A549 (cell line): ENCODE measurements around the gene CISD3. TPM values are rescaled to one million over a fixed set of nuclear protein-coding genes. Genes with fewer than 3 reads are reported as not detected.

ENCODE experiments used
- CEBPB ChIP-seq, 2 experiments: fragments of >200 bp in 1 of 2; sonication (Bioruptor Twin) in 1 of 2; formaldehyde crosslinking in 1 of 2; IDR thresholded peaks; 2 replicates each; pipeline ENCODE4 v1.6.1; 2012 to 2016
- CHD2 ChIP-seq: fragments of 150-350 bp; IDR thresholded peaks from 2 replicates; pipeline ENCODE4 v1.6.1; 2014; ENCODE audit warnings: low read length; ENCODE audit not compliant: partially characterized antibody
- EHF ChIP-seq: fragments of 250-450 bp; sonication (Bioruptor Pico); IDR thresholded peaks from 2 replicates; pipeline ENCODE4 v1.5.0; 2020; ENCODE audit warnings: mild to moderate bottlenecking
- EHMT2 ChIP-seq: fragments of 200-600 bp; sonication (generic); IDR thresholded peaks from 2 replicates; pipeline ENCODE4 v1.6.1; 2016; ENCODE audit warnings: antibody characterized with exemption, low read depth, mild to moderate bottlenecking, moderate library complexity
- EP300 ChIP-seq, 2 experiments: fragments of >200 bp; sonication (Bioruptor Twin); formaldehyde crosslinking; IDR thresholded peaks; 2 replicates in 1 of 2; 3 replicates in 1 of 2; pipeline ENCODE4 v1.6.1; 2016 to 2017
- FOSB ChIP-seq: fragments of 250-450 bp; sonication (Bioruptor Pico); IDR thresholded peaks from 2 replicates; pipeline ENCODE4 v1.5.0; 2020; ENCODE audit warnings: mild to moderate bottlenecking, moderate library complexity
- FOSL2 ChIP-seq, 2 experiments: fragments of 450-650 bp in 1 of 2; fragments of >200 bp in 1 of 2; sonication (Bioruptor Twin) in 1 of 2; formaldehyde crosslinking; IDR thresholded peaks; 2 replicates each; pipeline versions ENCODE4 v1.5.0 to v1.6.1; 2016 to 2020; ENCODE audit warnings: mild to moderate bottlenecking in 1 of 2, moderate library complexity in 1 of 2
- GATA3 ChIP-seq: IDR thresholded peaks from 2 replicates; pipeline ENCODE4 v1.6.1; 2012; ENCODE audit warnings: borderline replicate concordance
- HDAC2 ChIP-seq: fragments of 200-600 bp; sonication (generic); IDR thresholded peaks from 2 replicates; pipeline ENCODE4 v1.6.1; 2016
- HOXA7 ChIP-seq: fragments of 250-450 bp; sonication (Bioruptor Pico); IDR thresholded peaks from 2 replicates; pipeline ENCODE4 v1.5.0; 2020; ENCODE audit warnings: mild to moderate bottlenecking, moderate library complexity
- HOXB13 ChIP-seq: fragments of 250-450 bp; sonication (Bioruptor Pico); IDR thresholded peaks from 2 replicates; pipeline ENCODE4 v1.5.0; 2020; ENCODE audit warnings: low read depth, mild to moderate bottlenecking, moderate library complexity
- HOXB5 ChIP-seq: fragments of 250-450 bp; sonication (Bioruptor Pico); IDR thresholded peaks from 2 replicates; pipeline ENCODE4 v1.5.0; 2020; ENCODE audit warnings: mild to moderate bottlenecking, moderate library complexity
- JUN ChIP-seq, 2 experiments: fragments of >200 bp; sonication (Bioruptor Twin); formaldehyde crosslinking; IDR thresholded peaks; 2 replicates in 1 of 2; 3 replicates in 1 of 2; pipeline ENCODE4 v1.6.1; 2016 to 2017
- KDM1A ChIP-seq: fragments of 200-600 bp; sonication (generic); IDR thresholded peaks from 2 replicates; pipeline ENCODE4 v1.6.1; 2016; ENCODE audit warnings: low read depth, mild to moderate bottlenecking
- KDM5A ChIP-seq: fragments of 200-600 bp; sonication (generic); IDR thresholded peaks from 2 replicates; pipeline ENCODE4 v1.6.1; 2016; ENCODE audit warnings: antibody characterized with exemption, mild to moderate bottlenecking
- MAFK ChIP-seq: fragments of 450-650 bp; IDR thresholded peaks from 2 replicates; pipeline ENCODE4 v1.6.1; 2014; ENCODE audit not compliant: partially characterized antibody
- MAZ ChIP-seq: fragments of 150-350 bp; IDR thresholded peaks from 2 replicates; pipeline ENCODE4 v1.6.1; 2014; ENCODE audit warnings: antibody characterized with exemption, low read depth, low read length, borderline replicate concordance
- MYC ChIP-seq: IDR thresholded peaks from 2 replicates; pipeline ENCODE4 v1.6.1; 2012; ENCODE audit warnings: mild to moderate bottlenecking, inconsistent platforms, low read length, improper control_type of control experiment, borderline replicate concordance
- NFE2L2 ChIP-seq: fragments of 150-350 bp; conservative IDR thresholded peaks from 2 replicates; pipeline ENCODE4 v1.6.1; 2014; ENCODE audit warnings: low read length
- NR3C1 ChIP-seq: fragments of >200 bp; sonication (Bioruptor Twin); formaldehyde crosslinking; IDR thresholded peaks from 3 replicates; pipeline ENCODE4 v1.6.1; 2017
- PHF8 ChIP-seq: fragments of 200-600 bp; sonication (generic); IDR thresholded peaks from 2 replicates; pipeline ENCODE4 v1.6.1; 2016; ENCODE audit warnings: low read depth, mild to moderate bottlenecking, antibody characterized with exemption, moderate library complexity, borderline replicate concordance
- POLR2A ChIP-seq: IDR thresholded peaks from 2 replicates; pipeline ENCODE4 v1.6.1; 2012; ENCODE audit warnings: mild to moderate bottlenecking, low read length
- POLR2AphosphoS2 ChIP-seq: conservative IDR thresholded peaks from 2 replicates; pipeline ENCODE4 v1.6.1; 2012; ENCODE audit warnings: low read length, improper control_type of control experiment, inconsistent platforms
- RAD21 ChIP-seq, 2 experiments: fragments of >200 bp in 1 of 2; sonication (Bioruptor Twin) in 1 of 2; formaldehyde crosslinking in 1 of 2; IDR thresholded peaks in 1 of 2; conservative IDR thresholded peaks in 1 of 2; 2 replicates in 1 of 2; 3 replicates in 1 of 2; pipeline ENCODE4 v1.6.1; 2012 to 2018; ENCODE audit warnings: inconsistent platforms in 1 of 2
- RARB ChIP-seq: fragments of 250-450 bp; sonication (Bioruptor Pico); IDR thresholded peaks from 2 replicates; pipeline ENCODE4 v1.8.0; 2021; ENCODE audit warnings: mild to moderate bottlenecking, moderate library complexity
- RCOR1 ChIP-seq: fragments of 150-350 bp; IDR thresholded peaks from 2 replicates; pipeline ENCODE4 v1.6.1; 2014; ENCODE audit warnings: antibody characterized with exemption, low read length, low read depth
- RFX5 ChIP-seq: fragments of 450-650 bp; IDR thresholded peaks from 2 replicates; pipeline ENCODE4 v1.7.1; 2014; ENCODE audit warnings: antibody characterized with exemption, mild to moderate bottlenecking, moderate library complexity
- SREBF2 ChIP-seq: fragments of 450-650 bp; IDR thresholded peaks from 2 replicates; pipeline ENCODE4 v1.6.1; 2014; ENCODE audit warnings: mild to moderate bottlenecking, moderate library complexity
- TFCP2L1 ChIP-seq: fragments of 250-450 bp; sonication (Bioruptor Pico); IDR thresholded peaks from 2 replicates; pipeline ENCODE4 v1.5.0; 2021; ENCODE audit warnings: mild to moderate bottlenecking
- ZFP36 ChIP-seq: fragments of 450-650 bp; IDR thresholded peaks from 2 replicates; pipeline ENCODE4 v1.6.1; 2014; ENCODE audit warnings: borderline replicate concordance; ENCODE audit not compliant: partially characterized antibody
- ZNF302 ChIP-seq: fragments of 250-450 bp; sonication (Bioruptor Pico); IDR thresholded peaks from 2 replicates; pipeline ENCODE4 v1.9.0; 2021; ENCODE audit warnings: inconsistent platforms, mild to moderate bottlenecking, moderate library complexity
- polyA plus RNA-seq, 4 experiments: library from polyadenylated mRNA; depleted of rRNA in 3 of 4; stranded (reverse); fragments of >200 nt; fragmentation: RNase III in 1 of 4; extraction: RNeasy Plus Mini Kit Qiagen cat#74134 plus additional on column Dnase treatment in 1 of 4; gene quantifications; 2 replicates in 3 of 4; 3 replicates in 1 of 4; pipeline ENCODE4 v1.2.3, GENCODE V29; 2011 to 2017
- TF ChIP-seq, protein P1 (sequence below): IDR thresholded peaks from 2 replicates; pipeline ENCODE4 v1.6.1; 2012
- TF ChIP-seq, protein P2 (sequence below): IDR thresholded peaks from 2 replicates; pipeline ENCODE4 v1.6.1; 2012; ENCODE audit warnings: low read depth, borderline replicate concordance
- TF ChIP-seq, protein P3 (sequence below): fragments of 250-450 bp; sonication (Bioruptor Pico); IDR thresholded peaks from 2 replicates; pipeline ENCODE4 v1.5.0; 2021; ENCODE audit warnings: mild to moderate bottlenecking, moderate library complexity, borderline replicate concordance
- TF ChIP-seq, protein P4 (sequence below): IDR thresholded peaks from 2 replicates; pipeline ENCODE4 v1.6.1; 2012
- TF ChIP-seq, protein P5 (sequence below): fragments of 150-350 bp; IDR thresholded peaks from 2 replicates; pipeline ENCODE4 v1.6.1; 2014; ENCODE audit warnings: low read depth, mild to moderate bottlenecking, low read length

The CISD3 gene
- polyA plus RNA-seq, 2 of the 4 experiments (the other 2 are of a cell fraction), result 24.5 to 33.0 TPM

DNA sequence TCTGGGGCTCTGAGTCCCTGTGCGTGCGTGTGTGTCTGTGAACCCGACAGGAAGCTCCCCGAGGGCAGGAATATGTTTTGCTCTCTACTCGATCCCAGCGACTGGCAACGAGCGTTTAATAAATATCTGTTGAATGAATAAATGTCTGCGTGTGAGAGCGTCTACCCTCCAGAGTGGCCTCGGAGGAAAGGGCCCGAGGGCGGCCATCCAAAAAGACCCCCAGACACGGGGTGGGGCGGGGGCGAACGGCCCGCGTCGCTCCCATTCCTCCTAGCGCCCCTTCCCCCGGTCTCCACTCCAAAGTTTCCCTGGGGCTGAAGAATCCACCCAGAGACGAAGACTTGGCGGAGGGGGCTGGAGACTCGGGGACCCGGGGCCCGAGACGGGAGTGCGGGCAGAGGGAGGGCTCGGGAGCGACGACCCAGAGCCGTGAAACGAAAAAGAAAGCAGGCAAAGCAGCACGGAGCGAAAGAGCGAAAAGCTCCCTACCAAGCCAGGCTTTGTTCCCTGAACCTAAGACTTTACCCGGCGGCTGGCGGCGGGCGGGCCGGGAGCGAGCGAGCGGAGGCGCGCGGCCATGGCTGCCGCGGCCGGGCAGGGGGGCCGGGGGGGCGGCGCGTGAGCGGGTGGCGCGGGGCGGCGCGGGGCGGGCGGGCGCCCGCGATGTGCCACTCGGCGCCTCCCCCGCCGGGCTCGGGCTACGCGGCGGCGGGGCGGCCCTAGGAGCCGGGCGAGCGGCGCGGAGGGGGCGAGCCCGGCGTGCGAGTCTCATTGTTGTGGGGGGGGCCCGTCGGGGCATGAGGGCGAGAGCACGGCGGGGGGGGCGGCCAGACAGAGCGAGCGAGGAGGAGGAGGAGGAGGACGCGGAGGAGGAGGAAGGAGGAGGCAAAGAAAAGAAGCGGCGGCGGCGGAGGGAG is 25.3 kb upstream of the CISD3 start, which contains the start of gene MLLT6 (continued):
- TF ChIP-seq MAZ (0 out of 2 replicates have a peak, but pooled peaks have one; percentile 21), HDAC2 (no peak), ZFP36 (no peak), CEBPB (IDR thresholded peaks at IDR 0.05) (no peak), POLR2A (peak; percentile 40), KDM5A (no peak), JUN (IDR thresholded peaks at IDR 0.05) (peak in 1 of 2 experiments; percentile 53; a peak in 2 of 5 replicates), EP300 (IDR thresholded peaks at IDR 0.05) (no peak), HOXB5 (CRISPR knock-in tag) (no peak), POLR2AphosphoS2 (no peak), HOXB13 (no peak), GATA3 (0 out of 2 replicates have a peak, but pooled peaks have one; percentile 6), NFE2L2 (no peak), RARB (no peak), MYC (no peak; the same call in 1 of the 2 replicates), NR3C1 (no peak), MAFK (no peak), EHF (CRISPR knock-in tag) (no peak), RAD21 (conservative IDR thresholded peaks at IDR 0.05 in 1 of 2, IDR thresholded peaks at IDR 0.05 in 1 of 2) (no peak), RCOR1 (no peak), SREBF2 (no peak), EHMT2 (no peak), TFCP2L1 (CRISPR knock-in tag) (0 out of 2 replicates have a peak, but pooled peaks have one; percentile 11), KDM1A (no peak), FOSL2 (IDR thresholded peaks at IDR 0.05) (no peak), FOSL2 (CRISPR knock-in tag; IDR thresholded peaks at IDR 0.05) (no peak), FOSB (CRISPR knock-in tag) (no peak), HOXA7 (CRISPR knock-in tag) (no peak), RFX5 (no peak), PHF8 (0 out of 2 replicates have a peak, but pooled peaks have one; percentile 57), ZNF302 (CRISPR knock-in tag) (no peak), CHD2 (no peak)
- TF ChIP-seq, protein P1, sequence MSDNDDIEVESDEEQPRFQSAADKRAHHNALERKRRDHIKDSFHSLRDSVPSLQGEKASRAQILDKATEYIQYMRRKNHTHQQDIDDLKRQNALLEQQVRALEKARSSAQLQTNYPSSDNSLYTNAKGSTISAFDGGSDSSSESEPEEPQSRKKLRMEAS, result peak; percentile 52; the same call in 1 of the 2 replicates
- TF ChIP-seq, protein P2, sequence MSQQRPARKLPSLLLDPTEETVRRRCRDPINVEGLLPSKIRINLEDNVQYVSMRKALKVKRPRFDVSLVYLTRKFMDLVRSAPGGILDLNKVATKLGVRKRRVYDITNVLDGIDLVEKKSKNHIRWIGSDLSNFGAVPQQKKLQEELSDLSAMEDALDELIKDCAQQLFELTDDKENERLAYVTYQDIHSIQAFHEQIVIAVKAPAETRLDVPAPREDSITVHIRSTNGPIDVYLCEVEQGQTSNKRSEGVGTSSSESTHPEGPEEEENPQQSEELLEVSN, result peak; percentile 41; the same call in 1 of the 2 replicates
- TF ChIP-seq, protein P3, sequence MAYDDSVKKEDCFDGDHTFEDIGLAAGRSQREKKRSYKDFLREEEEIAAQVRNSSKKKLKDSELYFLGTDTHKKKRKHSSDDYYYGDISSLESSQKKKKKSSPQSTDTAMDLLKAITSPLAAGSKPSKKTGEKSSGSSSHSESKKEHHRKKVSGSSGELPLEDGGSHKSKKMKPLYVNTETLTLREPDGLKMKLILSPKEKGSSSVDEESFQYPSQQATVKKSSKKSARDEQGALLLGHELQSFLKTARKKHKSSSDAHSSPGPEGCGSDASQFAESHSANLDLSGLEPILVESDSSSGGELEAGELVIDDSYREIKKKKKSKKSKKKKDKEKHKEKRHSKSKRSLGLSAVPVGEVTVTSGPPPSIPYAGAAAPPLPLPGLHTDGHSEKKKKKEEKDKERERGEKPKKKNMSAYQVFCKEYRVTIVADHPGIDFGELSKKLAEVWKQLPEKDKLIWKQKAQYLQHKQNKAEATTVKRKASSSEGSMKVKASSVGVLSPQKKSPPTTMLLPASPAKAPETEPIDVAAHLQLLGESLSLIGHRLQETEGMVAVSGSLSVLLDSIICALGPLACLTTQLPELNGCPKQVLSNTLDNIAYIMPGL (CRISPR knock-in tag), result no peak
- TF ChIP-seq, protein P4, sequence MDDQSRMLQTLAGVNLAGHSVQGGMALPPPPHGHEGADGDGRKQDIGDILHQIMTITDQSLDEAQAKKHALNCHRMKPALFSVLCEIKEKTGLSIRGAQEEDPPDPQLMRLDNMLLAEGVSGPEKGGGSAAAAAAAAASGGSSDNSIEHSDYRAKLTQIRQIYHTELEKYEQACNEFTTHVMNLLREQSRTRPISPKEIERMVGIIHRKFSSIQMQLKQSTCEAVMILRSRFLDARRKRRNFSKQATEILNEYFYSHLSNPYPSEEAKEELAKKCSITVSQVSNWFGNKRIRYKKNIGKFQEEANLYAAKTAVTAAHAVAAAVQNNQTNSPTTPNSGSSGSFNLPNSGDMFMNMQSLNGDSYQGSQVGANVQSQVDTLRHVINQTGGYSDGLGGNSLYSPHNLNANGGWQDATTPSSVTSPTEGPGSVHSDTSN, result no peak
- TF ChIP-seq, protein P5, sequence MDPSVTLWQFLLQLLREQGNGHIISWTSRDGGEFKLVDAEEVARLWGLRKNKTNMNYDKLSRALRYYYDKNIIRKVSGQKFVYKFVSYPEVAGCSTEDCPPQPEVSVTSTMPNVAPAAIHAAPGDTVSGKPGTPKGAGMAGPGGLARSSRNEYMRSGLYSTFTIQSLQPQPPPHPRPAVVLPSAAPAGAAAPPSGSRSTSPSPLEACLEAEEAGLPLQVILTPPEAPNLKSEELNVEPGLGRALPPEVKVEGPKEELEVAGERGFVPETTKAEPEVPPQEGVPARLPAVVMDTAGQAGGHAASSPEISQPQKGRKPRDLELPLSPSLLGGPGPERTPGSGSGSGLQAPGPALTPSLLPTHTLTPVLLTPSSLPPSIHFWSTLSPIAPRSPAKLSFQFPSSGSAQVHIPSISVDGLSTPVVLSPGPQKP, result no peak
